ENCODE results near the gene MRPS23.

DNA sequence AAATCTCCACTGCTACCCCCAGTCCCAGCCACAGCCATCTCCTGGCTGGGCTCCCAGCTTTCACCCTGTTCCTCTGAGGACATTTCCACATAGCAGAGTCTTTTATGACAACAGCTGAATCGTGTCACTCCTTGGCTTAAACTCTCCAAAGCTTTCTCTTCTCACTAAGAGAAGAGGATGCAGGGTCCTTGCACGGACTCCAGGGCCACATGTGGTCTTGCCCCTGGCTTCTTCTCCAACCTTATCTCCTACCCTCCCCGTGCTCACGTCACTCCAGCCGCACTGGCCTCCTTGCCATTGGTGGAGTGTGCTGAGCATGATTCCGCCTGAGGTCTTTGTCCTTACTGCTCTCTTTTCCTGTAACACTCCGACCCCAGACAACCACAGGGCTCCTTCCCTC, 64.8 kb downstream of the MRPS23 start:
- TF ChIP-seq, protein P1, sequence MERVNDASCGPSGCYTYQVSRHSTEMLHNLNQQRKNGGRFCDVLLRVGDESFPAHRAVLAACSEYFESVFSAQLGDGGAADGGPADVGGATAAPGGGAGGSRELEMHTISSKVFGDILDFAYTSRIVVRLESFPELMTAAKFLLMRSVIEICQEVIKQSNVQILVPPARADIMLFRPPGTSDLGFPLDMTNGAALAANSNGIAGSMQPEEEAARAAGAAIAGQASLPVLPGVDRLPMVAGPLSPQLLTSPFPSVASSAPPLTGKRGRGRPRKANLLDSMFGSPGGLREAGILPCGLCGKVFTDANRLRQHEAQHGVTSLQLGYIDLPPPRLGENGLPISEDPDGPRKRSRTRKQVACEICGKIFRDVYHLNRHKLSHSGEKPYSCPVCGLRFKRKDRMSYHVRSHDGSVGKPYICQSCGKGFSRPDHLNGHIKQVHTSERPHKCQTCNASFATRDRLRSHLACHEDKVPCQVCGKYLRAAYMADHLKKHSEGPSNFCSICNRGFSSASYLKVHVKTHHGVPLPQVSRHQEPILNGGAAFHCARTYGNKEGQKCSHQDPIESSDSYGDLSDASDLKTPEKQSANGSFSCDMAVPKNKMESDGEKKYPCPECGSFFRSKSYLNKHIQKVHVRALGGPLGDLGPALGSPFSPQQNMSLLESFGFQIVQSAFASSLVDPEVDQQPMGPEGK (tag by site-specific recombination; IDR thresholded peaks at IDR 0.05): no peak
- TF ChIP-seq SETDB1 (IDR thresholded peaks at IDR 0.05; ENCODE audit: insufficient read length, low read length): no peak
- TF ChIP-seq ZNF202 (tag by site-specific recombination; IDR thresholded peaks at IDR 0.05; ENCODE audit: borderline replicate concordance): no peak
- TF ChIP-seq, protein P2, sequence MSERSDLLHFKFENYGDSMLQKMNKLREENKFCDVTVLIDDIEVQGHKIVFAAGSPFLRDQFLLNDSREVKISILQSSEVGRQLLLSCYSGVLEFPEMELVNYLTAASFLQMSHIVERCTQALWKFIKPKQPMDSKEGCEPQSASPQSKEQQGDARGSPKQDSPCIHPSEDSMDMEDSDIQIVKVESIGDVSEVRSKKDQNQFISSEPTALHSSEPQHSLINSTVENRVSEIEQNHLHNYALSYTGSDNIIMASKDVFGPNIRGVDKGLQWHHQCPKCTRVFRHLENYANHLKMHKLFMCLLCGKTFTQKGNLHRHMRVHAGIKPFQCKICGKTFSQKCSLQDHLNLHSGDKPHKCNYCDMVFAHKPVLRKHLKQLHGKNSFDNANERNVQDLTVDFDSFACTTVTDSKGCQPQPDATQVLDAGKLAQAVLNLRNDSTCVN (tag by site-specific recombination; optimal IDR thresholded peaks at IDR 0.05): no peak
- TF ChIP-seq, protein P3, sequence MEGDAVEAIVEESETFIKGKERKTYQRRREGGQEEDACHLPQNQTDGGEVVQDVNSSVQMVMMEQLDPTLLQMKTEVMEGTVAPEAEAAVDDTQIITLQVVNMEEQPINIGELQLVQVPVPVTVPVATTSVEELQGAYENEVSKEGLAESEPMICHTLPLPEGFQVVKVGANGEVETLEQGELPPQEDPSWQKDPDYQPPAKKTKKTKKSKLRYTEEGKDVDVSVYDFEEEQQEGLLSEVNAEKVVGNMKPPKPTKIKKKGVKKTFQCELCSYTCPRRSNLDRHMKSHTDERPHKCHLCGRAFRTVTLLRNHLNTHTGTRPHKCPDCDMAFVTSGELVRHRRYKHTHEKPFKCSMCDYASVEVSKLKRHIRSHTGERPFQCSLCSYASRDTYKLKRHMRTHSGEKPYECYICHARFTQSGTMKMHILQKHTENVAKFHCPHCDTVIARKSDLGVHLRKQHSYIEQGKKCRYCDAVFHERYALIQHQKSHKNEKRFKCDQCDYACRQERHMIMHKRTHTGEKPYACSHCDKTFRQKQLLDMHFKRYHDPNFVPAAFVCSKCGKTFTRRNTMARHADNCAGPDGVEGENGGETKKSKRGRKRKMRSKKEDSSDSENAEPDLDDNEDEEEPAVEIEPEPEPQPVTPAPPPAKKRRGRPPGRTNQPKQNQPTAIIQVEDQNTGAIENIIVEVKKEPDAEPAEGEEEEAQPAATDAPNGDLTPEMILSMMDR (tag by site-specific recombination; IDR thresholded peaks at IDR 0.05): no peak
- no peak for TF ChIP-seq ZNF571 (tag by site-specific recombination; IDR thresholded peaks at IDR 0.05)
- no peak for TF ChIP-seq ZNF660 (tag by site-specific recombination; IDR thresholded peaks at IDR 0.05)
- no peak for TF ChIP-seq ZFP69B (tag by site-specific recombination; IDR thresholded peaks at IDR 0.05)
- TF ChIP-seq ZNF585B (tag by site-specific recombination; IDR thresholded peaks at IDR 0.05): no peak
- TF ChIP-seq, protein P4, sequence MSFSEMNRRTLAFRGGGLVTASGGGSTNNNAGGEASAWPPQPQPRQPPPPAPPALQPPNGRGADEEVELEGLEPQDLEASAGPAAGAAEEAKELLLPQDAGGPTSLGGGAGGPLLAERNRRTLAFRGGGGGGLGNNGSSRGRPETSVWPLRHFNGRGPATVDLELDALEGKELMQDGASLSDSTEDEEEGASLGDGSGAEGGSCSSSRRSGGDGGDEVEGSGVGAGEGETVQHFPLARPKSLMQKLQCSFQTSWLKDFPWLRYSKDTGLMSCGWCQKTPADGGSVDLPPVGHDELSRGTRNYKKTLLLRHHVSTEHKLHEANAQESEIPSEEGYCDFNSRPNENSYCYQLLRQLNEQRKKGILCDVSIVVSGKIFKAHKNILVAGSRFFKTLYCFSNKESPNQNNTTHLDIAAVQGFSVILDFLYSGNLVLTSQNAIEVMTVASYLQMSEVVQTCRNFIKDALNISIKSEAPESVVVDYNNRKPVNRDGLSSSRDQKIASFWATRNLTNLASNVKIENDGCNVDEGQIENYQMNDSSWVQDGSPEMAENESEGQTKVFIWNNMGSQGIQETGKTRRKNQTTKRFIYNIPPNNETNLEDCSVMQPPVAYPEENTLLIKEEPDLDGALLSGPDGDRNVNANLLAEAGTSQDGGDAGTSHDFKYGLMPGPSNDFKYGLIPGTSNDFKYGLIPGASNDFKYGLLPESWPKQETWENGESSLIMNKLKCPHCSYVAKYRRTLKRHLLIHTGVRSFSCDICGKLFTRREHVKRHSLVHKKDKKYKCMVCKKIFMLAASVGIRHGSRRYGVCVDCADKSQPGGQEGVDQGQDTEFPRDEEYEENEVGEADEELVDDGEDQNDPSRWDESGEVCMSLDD (tag by site-specific recombination; IDR thresholded peaks at IDR 0.05): no peak
- TF ChIP-seq ZBTB1 (tag by site-specific recombination; IDR thresholded peaks at IDR 0.05): no peak
- TF ChIP-seq ZNF76 (tag by site-specific recombination; IDR thresholded peaks at IDR 0.05; ENCODE audit: borderline replicate concordance, low read depth): no peak
- TF ChIP-seq ZNF558 (tag by site-specific recombination; IDR thresholded peaks at IDR 0.05): no peak
